ENCODE data around the gene LY86. TPM values are rescaled to one million over a fixed set of nuclear protein-coding genes. Genes with fewer than 3 reads are reported as not detected.

The LY86 gene
- total RNA-seq, 2 experiments from 2014 or later, result 1.3 to 2.1 TPM

DNA sequence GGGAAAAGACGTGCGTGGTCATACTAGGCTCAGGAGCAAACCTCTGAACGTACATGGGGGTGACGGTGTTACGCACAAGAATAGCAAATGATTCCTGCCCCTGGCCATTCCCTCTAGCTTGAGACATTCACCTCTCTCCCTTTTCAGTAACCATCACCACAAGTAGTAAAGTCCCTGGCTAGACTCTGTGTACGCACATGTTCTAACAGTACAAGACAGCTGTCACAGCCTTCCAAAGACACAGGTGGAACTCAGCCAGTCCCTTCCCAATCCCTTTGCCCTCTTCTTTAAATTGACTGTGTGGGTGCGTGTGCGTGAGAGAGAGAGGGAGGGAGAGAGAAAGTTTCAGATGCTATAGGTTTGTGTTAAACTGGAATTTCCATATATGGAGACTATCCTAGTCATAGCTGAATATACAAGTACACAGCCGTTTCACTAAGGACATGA, 67.3 kb downstream of the LY86 start:
- intact Hi-C loops (cut with DNase I, micrococcal nuclease), result loop anchor here (1.0 to 10.0 kb wide), 3 partner anchors 46 to 449 kb away; partner anchors contain the start of gene RREB1 (in 1 of the 2)
- no peak for ATAC-seq (ENCODE audit: poor library complexity)
- Mint-ChIP-seq H3K4me1 (ENCODE audit: low read depth) (peaks cover 94% of the 10 kb centered on the region), H3K27ac (peak overlapping the region; percentile 89), H3K27me3 (no peaks in the 10 kb centered on the region), H3K4me3 (peak overlapping the region; percentile 49), H3K36me3 (ENCODE audit: low read depth) (no peaks in the 10 kb centered on the region), H3K9me3 (no peaks in the 10 kb centered on the region)
- Histone ChIP-seq H3K9me3 (ENCODE audit: control insufficient read depth in 1 of 2, insufficient read depth in 1 of 2, low read length in 2 of 2) (no peaks in the 10 kb centered on the region), H3K4me3 (ENCODE audit: low read length) (no peak overlapping the region), H3K27ac (ENCODE audit: low read depth in 1 of 2, low read length in 2 of 2) (no peak overlapping the region), H3K36me3 (ENCODE audit: insufficient read depth, low read length) (no peaks in the 10 kb centered on the region), H3K27me3 (ENCODE audit: control insufficient read depth in 1 of 2, insufficient read depth in 2 of 2, low read length in 2 of 2) (no peaks in the 10 kb centered on the region), H3K4me1 (ENCODE audit: insufficient read depth, low read length) (peaks cover 41% of the 10 kb centered on the region)
- TF ChIP-seq, protein P1, sequence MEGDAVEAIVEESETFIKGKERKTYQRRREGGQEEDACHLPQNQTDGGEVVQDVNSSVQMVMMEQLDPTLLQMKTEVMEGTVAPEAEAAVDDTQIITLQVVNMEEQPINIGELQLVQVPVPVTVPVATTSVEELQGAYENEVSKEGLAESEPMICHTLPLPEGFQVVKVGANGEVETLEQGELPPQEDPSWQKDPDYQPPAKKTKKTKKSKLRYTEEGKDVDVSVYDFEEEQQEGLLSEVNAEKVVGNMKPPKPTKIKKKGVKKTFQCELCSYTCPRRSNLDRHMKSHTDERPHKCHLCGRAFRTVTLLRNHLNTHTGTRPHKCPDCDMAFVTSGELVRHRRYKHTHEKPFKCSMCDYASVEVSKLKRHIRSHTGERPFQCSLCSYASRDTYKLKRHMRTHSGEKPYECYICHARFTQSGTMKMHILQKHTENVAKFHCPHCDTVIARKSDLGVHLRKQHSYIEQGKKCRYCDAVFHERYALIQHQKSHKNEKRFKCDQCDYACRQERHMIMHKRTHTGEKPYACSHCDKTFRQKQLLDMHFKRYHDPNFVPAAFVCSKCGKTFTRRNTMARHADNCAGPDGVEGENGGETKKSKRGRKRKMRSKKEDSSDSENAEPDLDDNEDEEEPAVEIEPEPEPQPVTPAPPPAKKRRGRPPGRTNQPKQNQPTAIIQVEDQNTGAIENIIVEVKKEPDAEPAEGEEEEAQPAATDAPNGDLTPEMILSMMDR (IDR thresholded peaks at IDR 0.05), result no peak
- ChIA-PET POLR2A (interaction anchor here (1.1 to 2.7 kb wide), 3 partner anchors 10 to 45 kb away, joined by 3 to 18 read pairs (median 3); no protein-coding TSS in a partner anchor), CTCF (no interaction called here)
- no peak for DNase-seq

DNA sequence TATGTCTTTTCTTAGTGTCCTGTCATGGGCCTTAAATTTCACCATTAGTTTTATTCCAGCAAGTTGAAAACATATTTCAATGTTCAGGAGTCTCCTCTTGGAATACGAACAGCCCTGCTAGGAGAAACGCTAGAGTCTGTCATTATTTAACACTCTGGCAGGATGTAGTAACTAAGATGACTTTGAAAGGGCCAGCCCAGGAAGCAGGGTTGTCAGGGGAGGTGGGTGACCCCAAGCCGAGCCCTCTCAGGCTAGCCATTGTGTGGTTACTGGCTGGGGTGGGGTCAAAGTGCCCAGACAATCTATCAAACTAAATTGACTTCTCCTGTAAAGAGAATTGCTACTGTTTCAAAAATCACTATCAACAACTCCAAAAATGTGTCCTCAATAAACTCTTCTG, 67.8 kb downstream of the LY86 start:
- intact Hi-C loops (cut with DNase I, micrococcal nuclease), result loop anchor here (10.0 kb wide), 2 partner anchors 61 to 449 kb away; partner anchors contain the start of gene RREB1 (in 1 of the 2)
- H3K27me3 ChIP-seq (ENCODE audit: control insufficient read depth in 1 of 2, insufficient read depth in 2 of 2, low read length in 2 of 2), result no peaks in the 10 kb centered on the region
- Mint-ChIP-seq H3K27ac (peak overlapping the region; percentile 89), H3K9me3 (no peaks in the 10 kb centered on the region), H3K27me3 (no peaks in the 10 kb centered on the region), H3K4me3 (peak overlapping the region; percentile 49), H3K4me1 (ENCODE audit: low read depth) (peaks cover 94% of the 10 kb centered on the region), H3K36me3 (ENCODE audit: low read depth) (no peaks in the 10 kb centered on the region)
- CTCF ChIA-PET, result no interaction called here
- H3K36me3 ChIP-seq (ENCODE audit: insufficient read depth, low read length), result no peaks in the 10 kb centered on the region
- H3K4me1 ChIP-seq (ENCODE audit: insufficient read depth, low read length), result peaks cover 41% of the 10 kb centered on the region
- H3K27ac ChIP-seq (ENCODE audit: low read depth in 1 of 2, low read length in 2 of 2), result no peak overlapping the region
- no peak overlapping the region for H3K4me3 ChIP-seq (ENCODE audit: low read length)
- DNase-seq (no peak), ATAC-seq (ENCODE audit: poor library complexity) (no peak)
- no peaks in the 10 kb centered on the region for H3K9me3 ChIP-seq (ENCODE audit: control insufficient read depth in 1 of 2, insufficient read depth in 1 of 2, low read length in 2 of 2)
- POLR2A ChIA-PET, result interaction anchor here (1.1 to 2.7 kb wide), 3 partner anchors 9 to 46 kb away, joined by 3 to 18 read pairs (median 3); no protein-coding TSS in a partner anchor
- TF ChIP-seq, protein P1 (IDR thresholded peaks at IDR 0.05), result no peak

DNA sequence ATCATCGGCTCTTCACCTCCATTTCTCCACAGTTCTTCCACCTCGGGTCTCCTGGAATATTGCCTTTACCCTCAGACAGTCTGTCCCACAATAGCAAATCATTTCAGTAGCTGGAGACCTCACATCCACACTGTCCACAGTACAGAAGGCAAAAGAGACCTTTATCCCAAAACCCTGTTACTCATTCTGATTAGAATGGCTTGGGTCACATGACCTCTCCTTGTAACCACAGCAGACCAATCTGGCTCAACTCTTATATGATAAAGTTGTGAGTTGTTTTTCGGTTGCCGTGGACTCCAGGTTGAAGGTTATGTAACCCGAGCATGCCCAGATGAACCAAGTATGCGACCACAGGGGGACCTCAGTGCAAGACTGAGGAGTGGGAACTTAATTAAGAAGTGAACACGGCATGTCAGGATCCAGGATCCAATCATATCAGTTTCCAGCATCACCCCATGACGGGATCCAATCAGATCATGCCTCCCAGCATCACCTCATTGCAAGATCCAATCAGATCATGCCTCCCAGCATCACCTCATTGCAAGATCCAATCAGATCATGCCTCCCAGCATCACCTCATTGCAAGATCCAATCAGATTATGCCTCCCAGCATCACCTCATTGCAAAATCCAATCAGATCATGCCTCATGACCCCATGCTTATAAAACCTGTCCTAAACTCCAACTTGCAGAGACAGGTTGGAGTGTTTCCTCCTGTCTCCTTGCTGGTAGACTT, 68.7 kb downstream of the LY86 start:
- Mint-ChIP-seq H3K4me3 (peak overlapping the region; percentile 3), H3K9me3 (no peaks in the 10 kb centered on the region), H3K36me3 (ENCODE audit: low read depth) (no peaks in the 10 kb centered on the region), H3K27ac (peak overlapping the region; percentile 89), H3K4me1 (ENCODE audit: low read depth) (peaks cover 100% of the 10 kb centered on the region), H3K27me3 (no peaks in the 10 kb centered on the region)
- DNase-seq (peak in 1 of 14 experiments; percentile 41), ATAC-seq (ENCODE audit: poor library complexity) (no peak)
- Histone ChIP-seq H3K36me3 (ENCODE audit: insufficient read depth, low read length) (no peaks in the 10 kb centered on the region), H3K9me3 (ENCODE audit: control insufficient read depth in 1 of 2, insufficient read depth in 1 of 2, low read length in 2 of 2) (no peaks in the 10 kb centered on the region), H3K27ac (ENCODE audit: low read depth in 1 of 2, low read length in 2 of 2) (no peak overlapping the region), H3K27me3 (ENCODE audit: control insufficient read depth in 1 of 2, insufficient read depth in 2 of 2, low read length in 2 of 2) (no peaks in the 10 kb centered on the region), H3K4me3 (ENCODE audit: low read length) (no peak overlapping the region), H3K4me1 (ENCODE audit: insufficient read depth, low read length) (peaks cover 41% of the 10 kb centered on the region)
- TF ChIP-seq, protein P1 (IDR thresholded peaks at IDR 0.05), result no peak
- intact Hi-C loops (cut with DNase I, micrococcal nuclease), result loop anchor here (10.0 kb wide), 2 partner anchors 62 to 448 kb away; partner anchors contain the start of gene RREB1 (in 1 of the 2)
- ChIA-PET CTCF (no interaction called here), POLR2A (interaction anchor here (1.1 to 5.0 kb wide), 2 partner anchors 47 kb away, joined by 3 to 73 read pairs; no protein-coding TSS in a partner anchor)
